Uterus (tissue), 2 donors: Measurements from ENCODE around the gene DLK2.

ENCODE experiments used
- POLR2A ChIP-seq, 2 donors: fragments of 450-650 bp; IDR thresholded peaks; one replicate each; pipeline ENCODE4 v1.6.1; 2016; ENCODE audit warnings: antibody characterized with exemption in 2 of 2, mild to moderate bottlenecking in 1 of 2, moderate library complexity in 1 of 2
- TF ChIP-seq, protein P1 (sequence below), 4 experiments: fragments of 200-600 bp in 2 of 4; fragments of 450-650 bp in 2 of 4; sonication (generic) in 2 of 4; IDR thresholded peaks; one replicate each; pipeline ENCODE4 v1.5.1; 2016 to 2019; ENCODE audit warnings: antibody characterized with exemption in 4 of 4, mild to moderate bottlenecking in 2 of 4, moderate library complexity in 1 of 4

GRCh38 chr6:43420012-43420709 lies 35.2 kb downstream of the DLK2 start:
- TF ChIP-seq, protein P1, sequence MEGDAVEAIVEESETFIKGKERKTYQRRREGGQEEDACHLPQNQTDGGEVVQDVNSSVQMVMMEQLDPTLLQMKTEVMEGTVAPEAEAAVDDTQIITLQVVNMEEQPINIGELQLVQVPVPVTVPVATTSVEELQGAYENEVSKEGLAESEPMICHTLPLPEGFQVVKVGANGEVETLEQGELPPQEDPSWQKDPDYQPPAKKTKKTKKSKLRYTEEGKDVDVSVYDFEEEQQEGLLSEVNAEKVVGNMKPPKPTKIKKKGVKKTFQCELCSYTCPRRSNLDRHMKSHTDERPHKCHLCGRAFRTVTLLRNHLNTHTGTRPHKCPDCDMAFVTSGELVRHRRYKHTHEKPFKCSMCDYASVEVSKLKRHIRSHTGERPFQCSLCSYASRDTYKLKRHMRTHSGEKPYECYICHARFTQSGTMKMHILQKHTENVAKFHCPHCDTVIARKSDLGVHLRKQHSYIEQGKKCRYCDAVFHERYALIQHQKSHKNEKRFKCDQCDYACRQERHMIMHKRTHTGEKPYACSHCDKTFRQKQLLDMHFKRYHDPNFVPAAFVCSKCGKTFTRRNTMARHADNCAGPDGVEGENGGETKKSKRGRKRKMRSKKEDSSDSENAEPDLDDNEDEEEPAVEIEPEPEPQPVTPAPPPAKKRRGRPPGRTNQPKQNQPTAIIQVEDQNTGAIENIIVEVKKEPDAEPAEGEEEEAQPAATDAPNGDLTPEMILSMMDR (IDR thresholded peaks at IDR 0.05), result no peak
- no peak for TF ChIP-seq POLR2A (IDR thresholded peaks at IDR 0.05)
